ENCODE data around the gene CASQ1.

CASQ1 gene

GRCh38 chr1:160205242-160206035, 15.1 kb downstream of the CASQ1 start, which contains the start of gene PEA15:
TSS of gene PEA15 (plus strand) at chr1:160205384. CDS start at chr1:160211545, 6,161 bp downstream.
- DNase-seq, result peak; percentile 70

DNA sequence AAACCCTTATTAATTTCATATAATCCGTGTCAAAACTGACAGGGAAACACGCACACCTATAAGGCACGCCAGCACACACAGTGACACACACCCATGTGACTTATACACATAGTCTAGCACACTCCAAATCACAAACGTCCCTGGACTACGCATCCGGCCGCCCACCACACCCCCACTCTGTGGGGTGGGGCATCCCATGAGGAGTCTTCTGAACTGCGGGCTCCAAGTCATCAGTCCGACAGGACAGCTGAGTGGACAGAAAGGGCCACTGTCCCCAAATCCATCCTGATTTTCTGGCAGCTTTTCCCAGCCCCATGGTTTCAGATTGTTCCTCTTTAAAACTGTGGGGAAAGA, 15.6 kb downstream of the CASQ1 start:
- no peak for DNase-seq

DNA sequence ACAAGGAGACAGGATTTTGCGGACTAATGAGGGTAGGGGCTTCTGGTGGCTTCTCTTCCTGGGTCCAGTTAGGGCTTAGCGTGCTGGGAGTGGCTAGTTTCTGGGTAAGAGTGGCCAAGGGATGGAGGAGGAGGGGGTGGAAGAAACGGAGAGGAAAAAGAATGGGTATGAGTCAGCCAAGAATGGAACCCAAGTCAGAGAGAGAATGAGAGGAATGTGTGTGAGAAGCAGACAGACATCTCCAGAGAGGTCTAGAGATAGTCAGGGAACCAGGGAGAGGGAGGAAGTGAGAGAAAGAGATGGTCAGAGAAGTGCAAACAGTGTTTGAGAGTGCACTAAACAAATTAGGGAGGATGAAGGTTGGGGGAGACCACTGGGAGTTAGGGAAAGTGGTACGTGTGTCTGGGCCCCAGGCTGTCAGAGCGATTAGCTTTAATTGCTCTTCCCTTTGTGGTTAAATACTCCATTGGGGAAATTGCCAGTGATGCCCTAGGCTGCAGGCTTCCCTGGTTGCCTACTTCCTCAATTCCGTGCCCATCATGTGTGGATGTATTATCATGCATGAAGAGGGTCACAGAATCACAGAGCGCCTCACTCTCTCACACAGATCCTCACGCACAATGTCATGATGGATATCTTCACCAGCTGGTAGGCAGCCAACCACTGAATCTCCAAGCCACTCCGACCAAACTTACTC, 16.2 kb downstream of the CASQ1 start:
- DNase-seq, result no peak

DNA sequence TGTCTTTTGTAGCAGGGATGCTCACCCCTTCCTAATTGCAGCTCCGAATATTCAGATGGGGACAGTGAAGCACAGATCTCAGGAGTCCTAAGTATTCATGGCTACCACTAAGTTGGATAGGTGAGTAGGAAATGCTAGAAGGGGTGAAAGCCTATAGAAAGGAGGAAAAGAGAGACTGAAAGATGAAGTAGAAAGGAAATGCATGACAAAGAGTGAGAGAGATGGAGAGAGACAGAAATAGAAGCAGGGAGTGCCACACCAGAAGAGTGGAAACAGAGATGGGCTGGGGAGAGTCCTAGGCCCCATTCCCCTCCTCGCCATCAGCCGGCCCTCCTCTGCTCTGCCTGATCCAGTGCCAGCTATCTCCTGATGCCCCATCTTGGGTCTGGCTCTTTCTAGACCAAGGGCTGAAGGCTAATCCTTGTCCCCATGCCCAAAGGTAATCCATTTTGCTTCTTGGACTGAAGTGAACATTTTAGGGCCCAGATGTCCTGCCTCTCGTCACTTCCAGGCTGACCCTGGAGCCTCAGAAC, 16.8 kb downstream of the CASQ1 start:
- no peak for DNase-seq

GRCh38 chr1:160207771-160208556, 17.6 kb downstream of the CASQ1 start:
- no peak for DNase-seq

GRCh38 chr1:160208557-160209320, 18.4 kb downstream of the CASQ1 start:
- DNase-seq, result no peak

GRCh38 chr1:160209321-160210046, 19.1 kb downstream of the CASQ1 start:
- no peak for DNase-seq

DNA sequence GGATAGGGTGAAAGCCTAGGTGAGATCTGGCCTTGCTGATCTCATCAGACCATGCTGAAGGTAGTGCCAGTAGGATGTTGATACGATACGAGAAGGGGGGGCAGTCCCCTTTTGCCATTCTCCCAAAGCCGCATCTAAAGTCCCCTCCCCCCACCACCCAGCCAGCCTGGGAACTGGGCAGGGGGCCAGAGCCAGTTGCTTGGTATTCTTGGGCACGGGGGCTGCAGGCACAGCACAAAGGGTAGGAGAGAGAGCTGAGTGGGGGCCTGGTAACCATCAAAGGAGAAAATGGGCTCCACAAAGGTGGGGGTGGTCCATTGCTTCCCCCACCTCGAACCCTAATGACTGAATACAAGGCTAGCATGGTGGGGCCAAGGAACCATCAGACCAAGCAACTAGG, 20.2 kb downstream of the CASQ1 start:
- no peak for DNase-seq

- DNase-seq, result no peak
Measured at GRCh38 chr1:160211046-160211790, 20.8 kb downstream of the CASQ1 start.

- DNase-seq, result no peak
Measured at GRCh38 chr1:160214481-160215140, 24.2 kb downstream of the CASQ1 start.

- no peak for DNase-seq
Measured at GRCh38 chr1:160216301-160216700, 25.9 kb downstream of the CASQ1 start.

DNA sequence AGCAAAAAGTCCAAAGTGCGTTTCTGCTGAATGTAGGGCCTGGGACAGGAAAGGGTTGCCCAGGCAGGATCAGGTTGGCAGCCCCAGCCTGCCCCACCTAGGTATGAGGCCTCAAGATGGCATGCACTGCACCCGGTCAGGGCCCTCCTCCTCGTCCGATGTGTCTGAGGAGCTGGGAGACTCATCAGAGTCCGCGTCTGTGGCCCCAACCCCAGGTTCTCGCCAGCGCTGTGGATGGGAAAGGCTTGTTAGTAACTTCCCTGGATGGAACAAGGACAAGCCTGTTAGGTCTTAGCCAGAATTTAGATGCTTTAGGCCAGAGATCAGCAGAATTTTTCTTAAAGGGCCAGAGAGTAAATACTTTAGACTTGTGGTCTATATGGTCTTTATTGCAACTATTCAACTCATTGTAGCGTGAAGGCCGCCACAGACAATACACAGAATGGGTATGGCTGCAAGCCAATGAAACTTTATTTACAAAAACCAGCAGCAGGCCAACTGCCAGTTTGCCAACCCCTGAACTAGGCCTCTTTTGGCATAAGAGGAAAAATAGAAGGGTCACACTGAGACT, 27.2 kb downstream of the CASQ1 start:
- DNase-seq, result peak; percentile 38

GRCh38 chr1:160219062-160219929, 28.9 kb downstream of the CASQ1 start:
- no peak for DNase-seq

DNA sequence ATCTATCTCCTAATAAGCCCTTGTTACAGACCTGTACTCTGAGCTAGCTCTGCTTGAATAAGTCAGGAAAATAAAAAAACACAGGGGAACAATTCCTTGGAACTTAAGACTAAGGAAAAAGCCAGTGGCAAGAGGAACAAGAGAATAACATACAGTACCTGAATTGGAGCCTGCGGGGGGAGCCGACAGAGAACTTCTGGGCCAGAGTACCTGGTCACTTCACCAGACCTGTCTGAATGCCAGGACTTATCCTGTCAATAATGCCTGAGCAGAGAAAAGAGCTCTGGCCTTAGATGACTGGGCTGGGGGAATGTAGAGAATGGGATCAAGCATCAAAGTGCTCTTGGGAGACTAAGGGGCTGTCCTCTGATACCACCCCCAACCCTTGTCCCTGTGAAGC, 29.9 kb downstream of the CASQ1 start:
- no peak for DNase-seq

DNA sequence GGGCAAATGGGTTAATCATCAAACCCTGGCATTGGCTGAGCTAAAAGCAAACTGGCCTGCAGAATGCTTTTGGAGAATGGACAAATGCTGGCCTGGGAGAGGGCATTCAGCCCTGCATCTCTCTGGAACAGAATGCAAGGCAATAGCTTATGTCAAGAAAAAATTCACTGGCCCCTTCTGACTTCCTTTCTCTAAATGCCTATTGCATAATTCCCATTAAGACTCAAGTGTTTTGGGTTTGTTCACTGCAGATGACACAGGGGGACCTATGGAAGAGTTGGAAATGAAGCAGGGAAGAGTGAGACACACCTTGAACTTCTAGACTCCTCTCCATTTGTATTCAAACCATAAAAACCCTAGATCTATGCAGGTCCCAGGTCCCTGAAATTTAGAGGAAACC, 30.7 kb downstream of the CASQ1 start:
- no peak for DNase-seq

GRCh38 chr1:160222546-160222945, 32.2 kb downstream of the CASQ1 start:
- DNase-seq, result no peak

DNA sequence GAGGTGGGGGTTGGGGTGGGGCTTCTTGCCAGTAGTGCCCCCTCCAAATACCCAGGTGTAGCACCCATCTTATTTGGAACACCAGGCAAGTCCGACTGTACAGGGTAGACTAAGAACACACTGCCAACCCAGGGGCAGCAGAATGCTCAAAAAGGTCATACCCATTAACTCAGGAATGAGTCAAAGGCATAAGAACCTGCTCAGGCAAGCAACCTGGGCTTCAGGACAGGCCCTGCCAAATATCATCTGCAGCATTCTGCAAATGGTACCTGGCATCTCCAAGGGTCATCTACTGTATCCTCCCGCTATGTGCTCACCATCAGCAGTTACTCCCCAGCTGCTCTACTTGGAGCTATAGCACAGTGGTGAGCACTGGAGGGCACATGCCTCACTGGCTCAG, 34.2 kb downstream of the CASQ1 start:
- DNase-seq, result no peak

DNA sequence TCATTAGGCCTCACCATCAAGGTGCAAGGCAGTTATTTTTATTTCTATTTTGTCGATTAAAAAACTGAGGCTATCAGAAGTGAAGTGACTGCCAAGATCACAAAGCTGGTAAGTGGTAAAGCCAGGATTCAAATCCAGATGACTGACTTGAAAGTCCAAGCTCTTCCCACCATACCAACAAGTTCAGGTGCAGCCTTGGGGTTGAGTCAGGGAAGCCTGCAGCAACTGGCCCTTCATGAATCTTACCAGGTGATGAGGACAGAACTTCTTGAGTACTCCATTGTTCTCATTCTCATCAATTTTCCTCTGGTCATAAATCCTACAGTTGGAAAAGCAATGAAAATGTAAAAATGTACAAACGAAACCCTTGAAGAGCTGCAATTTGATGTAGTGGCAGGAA, 35.0 kb downstream of the CASQ1 start:
- no peak for DNase-seq

- DNase-seq, result no peak
Measured at GRCh38 chr1:160226623-160227022, 36.2 kb downstream of the CASQ1 start.
